ENCODE results near the gene COTL1. TPM values are rescaled to one million over a fixed set of nuclear protein-coding genes. Genes with fewer than 3 reads are reported as not detected.

The COTL1 gene
- total RNA-seq, 4 donors from 2014 or later = 55.3 to 95.1 (median 78.4) TPM

- TF ChIP-seq, protein P1, sequence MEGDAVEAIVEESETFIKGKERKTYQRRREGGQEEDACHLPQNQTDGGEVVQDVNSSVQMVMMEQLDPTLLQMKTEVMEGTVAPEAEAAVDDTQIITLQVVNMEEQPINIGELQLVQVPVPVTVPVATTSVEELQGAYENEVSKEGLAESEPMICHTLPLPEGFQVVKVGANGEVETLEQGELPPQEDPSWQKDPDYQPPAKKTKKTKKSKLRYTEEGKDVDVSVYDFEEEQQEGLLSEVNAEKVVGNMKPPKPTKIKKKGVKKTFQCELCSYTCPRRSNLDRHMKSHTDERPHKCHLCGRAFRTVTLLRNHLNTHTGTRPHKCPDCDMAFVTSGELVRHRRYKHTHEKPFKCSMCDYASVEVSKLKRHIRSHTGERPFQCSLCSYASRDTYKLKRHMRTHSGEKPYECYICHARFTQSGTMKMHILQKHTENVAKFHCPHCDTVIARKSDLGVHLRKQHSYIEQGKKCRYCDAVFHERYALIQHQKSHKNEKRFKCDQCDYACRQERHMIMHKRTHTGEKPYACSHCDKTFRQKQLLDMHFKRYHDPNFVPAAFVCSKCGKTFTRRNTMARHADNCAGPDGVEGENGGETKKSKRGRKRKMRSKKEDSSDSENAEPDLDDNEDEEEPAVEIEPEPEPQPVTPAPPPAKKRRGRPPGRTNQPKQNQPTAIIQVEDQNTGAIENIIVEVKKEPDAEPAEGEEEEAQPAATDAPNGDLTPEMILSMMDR (IDR thresholded peaks at IDR 0.05) = no peak
- ATAC-seq (ENCODE audit: low FRiP score) (no peak), DNase-seq (ENCODE audit: low spot score) (no peak)
These were observed 46.4 kb downstream of the COTL1 start for GRCh38 chr16:84571506-84571905.

DNA sequence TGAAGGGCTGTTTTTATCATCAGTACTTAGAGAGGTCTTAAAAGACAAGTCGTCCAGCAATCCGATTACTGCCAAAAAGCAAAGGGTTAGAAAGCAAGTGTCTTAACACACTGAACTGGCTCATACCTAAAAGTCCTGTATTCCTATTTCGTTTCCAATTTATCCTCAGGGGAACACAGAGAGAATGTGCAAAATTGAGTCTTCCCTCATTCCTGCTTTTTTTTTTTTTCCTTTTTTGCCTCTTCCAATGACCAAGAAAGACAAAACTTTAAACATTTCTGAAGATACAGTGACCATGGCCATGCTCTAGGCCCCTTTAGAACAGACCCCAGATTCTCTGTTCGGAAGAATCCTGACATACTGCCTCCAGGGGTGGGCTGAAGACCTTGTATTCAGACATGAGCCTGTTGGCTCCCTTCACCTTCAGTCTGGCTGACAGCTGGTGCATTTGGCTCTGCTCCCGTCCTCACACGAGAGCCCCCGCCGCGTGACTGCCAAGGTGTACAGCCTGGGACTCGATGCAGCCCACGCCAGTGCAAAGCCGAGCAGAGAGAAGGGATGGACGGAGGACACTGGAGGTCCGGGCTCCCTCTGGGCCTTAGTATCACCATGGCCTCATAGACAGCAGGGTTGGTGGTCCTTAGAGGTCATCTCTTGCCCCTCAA, 47.0 kb downstream of the COTL1 start:
- ATAC-seq (ENCODE audit: low FRiP score) (no peak), DNase-seq (ENCODE audit: low spot score) (no peak)
- TF ChIP-seq, protein P1 (IDR thresholded peaks at IDR 0.05) = no peak

GRCh38 chr16:84569382-84569987, 48.4 kb downstream of the COTL1 start:
- TF ChIP-seq, protein P1 (IDR thresholded peaks at IDR 0.05) = no peak
- ATAC-seq (ENCODE audit: low FRiP score) (no peak), DNase-seq (ENCODE audit: low spot score) (no peak)

- DNase-seq (ENCODE audit: low spot score) (no peak), ATAC-seq (ENCODE audit: low FRiP score) (no peak)
- TF ChIP-seq, protein P1 (IDR thresholded peaks at IDR 0.05) = no peak
These were observed 49.8 kb downstream of the COTL1 start for GRCh38 chr16:84568066-84568465.

GRCh38 chr16:84567286-84567962, 50.5 kb downstream of the COTL1 start:
- TF ChIP-seq, protein P1 (IDR thresholded peaks at IDR 0.05) = no peak
- ATAC-seq (ENCODE audit: low FRiP score) = no peak
- no peak for DNase-seq (ENCODE audit: low spot score)

GRCh38 chr16:84566545-84567257, 51.2 kb downstream of the COTL1 start:
- no peak for DNase-seq (ENCODE audit: low spot score)
- ATAC-seq (ENCODE audit: low FRiP score) = no peak
- TF ChIP-seq, protein P1 (IDR thresholded peaks at IDR 0.05) = no peak
